Progenitor cell of endocrine pancreas (in vitro differentiated cells): ENCODE results near the gene TLL2. TPM values are rescaled to one million over a fixed set of nuclear protein-coding genes. Genes with fewer than 3 reads are reported as not detected.

Experiments used
- DNase-seq: peaks from one replicate; pipeline ENCODE4 v3.0.0; 2021; ENCODE audit warnings: low spot score; ENCODE audit not compliant: unreplicated experiment
- H3K27ac Mint-ChIP-seq: 2 replicates; pipeline ENCODE4 v1.8.0; 2021; ENCODE audit warnings: mild to moderate bottlenecking, moderate library complexity, mixed read lengths
- H3K27me3 Mint-ChIP-seq: 2 replicates; pipeline ENCODE4 v1.8.0; 2021; ENCODE audit warnings: mixed read lengths
- H3K36me3 Mint-ChIP-seq: 2 replicates; pipeline ENCODE4 v1.8.0; 2022; ENCODE audit warnings: mixed read lengths; ENCODE audit not compliant: insufficient read depth
- H3K4me1 Mint-ChIP-seq: 2 replicates; pipeline ENCODE4 v1.8.0; 2021; ENCODE audit warnings: low read depth, mixed read lengths
- H3K4me3 Mint-ChIP-seq: 2 replicates; pipeline ENCODE4 v1.8.0; 2021; ENCODE audit warnings: low read depth, mild to moderate bottlenecking, moderate library complexity, mixed read lengths
- H3K9me3 Mint-ChIP-seq: 2 replicates; pipeline ENCODE4 v1.8.0; 2021; ENCODE audit warnings: low read depth, mixed read lengths
- total RNA-seq: library from RNA; stranded (reverse); gene quantifications from 2 replicates; pipeline ENCODE4 v1.2.1, GENCODE V29; 2021
- TF ChIP-seq, protein P1 (sequence below): fragments of 200-600 bp; sonication (generic); IDR thresholded peaks from one replicate; pipeline ENCODE4 v1.5.0; 2021; ENCODE audit warnings: antibody characterized with exemption, mild to moderate bottlenecking; ENCODE audit not compliant: unreplicated experiment

TLL2 gene
- total RNA-seq, 1 donor from 2014 or later: 0.60 TPM

- no peak overlapping the region for H3K4me3 Mint-ChIP-seq
- TF ChIP-seq, protein P1, sequence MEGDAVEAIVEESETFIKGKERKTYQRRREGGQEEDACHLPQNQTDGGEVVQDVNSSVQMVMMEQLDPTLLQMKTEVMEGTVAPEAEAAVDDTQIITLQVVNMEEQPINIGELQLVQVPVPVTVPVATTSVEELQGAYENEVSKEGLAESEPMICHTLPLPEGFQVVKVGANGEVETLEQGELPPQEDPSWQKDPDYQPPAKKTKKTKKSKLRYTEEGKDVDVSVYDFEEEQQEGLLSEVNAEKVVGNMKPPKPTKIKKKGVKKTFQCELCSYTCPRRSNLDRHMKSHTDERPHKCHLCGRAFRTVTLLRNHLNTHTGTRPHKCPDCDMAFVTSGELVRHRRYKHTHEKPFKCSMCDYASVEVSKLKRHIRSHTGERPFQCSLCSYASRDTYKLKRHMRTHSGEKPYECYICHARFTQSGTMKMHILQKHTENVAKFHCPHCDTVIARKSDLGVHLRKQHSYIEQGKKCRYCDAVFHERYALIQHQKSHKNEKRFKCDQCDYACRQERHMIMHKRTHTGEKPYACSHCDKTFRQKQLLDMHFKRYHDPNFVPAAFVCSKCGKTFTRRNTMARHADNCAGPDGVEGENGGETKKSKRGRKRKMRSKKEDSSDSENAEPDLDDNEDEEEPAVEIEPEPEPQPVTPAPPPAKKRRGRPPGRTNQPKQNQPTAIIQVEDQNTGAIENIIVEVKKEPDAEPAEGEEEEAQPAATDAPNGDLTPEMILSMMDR: no peak
- H3K36me3 Mint-ChIP-seq: no peaks in the 10 kb centered on the region
- no peaks in the 10 kb centered on the region for H3K4me1 Mint-ChIP-seq
- no peaks in the 10 kb centered on the region for H3K9me3 Mint-ChIP-seq
- DNase-seq: no peak
- H3K27me3 Mint-ChIP-seq: no peaks in the 10 kb centered on the region
- H3K27ac Mint-ChIP-seq: no peak overlapping the region
Observed at GRCh38 chr10:96420228-96421009, 93.3 kb downstream of the TLL2 start.

- Mint-ChIP-seq H3K4me3 (no peak overlapping the region), H3K9me3 (no peaks in the 10 kb centered on the region), H3K27ac (no peak overlapping the region), H3K36me3 (no peaks in the 10 kb centered on the region), H3K27me3 (no peaks in the 10 kb centered on the region), H3K4me1 (no peaks in the 10 kb centered on the region)
- TF ChIP-seq, protein P1: no peak
- DNase-seq: no peak
Observed at GRCh38 chr10:96419351-96419750, 94.4 kb downstream of the TLL2 start.

DNA sequence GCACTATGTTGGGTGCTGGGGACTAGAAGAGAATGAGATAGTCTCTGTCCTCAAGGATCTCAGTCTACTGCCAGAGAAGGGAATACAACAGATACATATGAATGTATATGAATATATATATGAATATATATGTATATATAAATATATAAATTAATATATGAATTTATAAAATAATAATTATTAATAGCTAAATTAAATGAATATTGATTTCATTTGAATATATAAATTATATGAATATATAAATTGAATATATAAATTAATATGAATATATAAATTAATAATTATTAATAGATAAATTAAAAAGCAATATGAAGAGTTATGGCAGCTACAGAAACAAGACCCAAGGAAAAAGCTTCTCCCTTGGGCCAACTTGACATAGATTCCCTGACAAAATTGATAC, 95.1 kb downstream of the TLL2 start:
- Mint-ChIP-seq H3K9me3 (no peaks in the 10 kb centered on the region), H3K27me3 (no peaks in the 10 kb centered on the region), H3K4me3 (no peak overlapping the region), H3K4me1 (no peaks in the 10 kb centered on the region), H3K36me3 (no peaks in the 10 kb centered on the region), H3K27ac (no peak overlapping the region)
- DNase-seq: no peak
- TF ChIP-seq, protein P1: no peak

DNA sequence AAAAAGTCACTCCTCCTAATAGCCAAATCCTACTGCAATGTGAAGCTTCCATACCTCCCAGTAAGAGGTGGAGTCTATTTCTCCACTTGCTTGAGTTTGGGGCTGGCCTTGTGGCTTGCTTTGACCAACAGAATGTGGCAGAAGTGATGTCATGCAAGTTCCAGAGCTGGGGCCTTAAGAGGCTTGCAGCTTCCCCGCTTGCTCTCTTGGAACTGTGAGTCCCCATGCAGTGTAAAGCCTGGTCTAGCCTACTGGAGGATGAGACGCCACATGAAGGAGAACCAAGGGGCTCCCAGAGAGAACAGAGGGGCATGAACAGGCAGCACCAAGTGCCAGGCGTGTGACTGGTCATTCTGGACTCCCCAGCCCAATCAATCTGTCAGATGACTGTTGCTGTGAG, 96.3 kb downstream of the TLL2 start:
- DNase-seq: no peak
- Mint-ChIP-seq H3K27me3 (peaks cover 7% of the 10 kb centered on the region), H3K4me1 (no peaks in the 10 kb centered on the region), H3K4me3 (no peak overlapping the region), H3K36me3 (no peaks in the 10 kb centered on the region), H3K27ac (no peak overlapping the region), H3K9me3 (no peaks in the 10 kb centered on the region)
- TF ChIP-seq, protein P1: no peak

DNA sequence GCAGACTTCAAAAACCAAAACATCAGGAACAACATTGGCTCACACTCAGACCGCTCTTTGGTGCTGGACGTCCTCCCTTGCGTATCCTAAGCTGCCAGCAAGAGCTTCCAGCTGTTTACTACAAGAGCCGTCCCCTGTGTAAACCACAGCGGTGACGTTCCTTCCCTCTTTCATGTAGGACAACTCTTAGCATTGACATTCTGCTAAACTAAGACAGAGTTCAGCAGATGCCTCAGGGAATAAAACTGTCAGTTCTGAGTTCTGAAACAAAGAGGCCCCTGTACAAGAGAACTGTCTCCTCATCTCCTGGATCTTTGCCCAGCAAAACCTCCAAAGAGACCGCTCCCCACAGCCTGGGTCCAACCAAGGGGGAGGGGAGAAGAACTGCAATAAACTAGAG, 97.1 kb downstream of the TLL2 start:
- DNase-seq: no peak
- no peaks in the 10 kb centered on the region for H3K4me1 Mint-ChIP-seq
- peaks cover 13% of the 10 kb centered on the region for H3K27me3 Mint-ChIP-seq
- H3K27ac Mint-ChIP-seq: no peak overlapping the region
- H3K9me3 Mint-ChIP-seq: no peaks in the 10 kb centered on the region
- no peaks in the 10 kb centered on the region for H3K36me3 Mint-ChIP-seq
- H3K4me3 Mint-ChIP-seq: no peak overlapping the region
- TF ChIP-seq, protein P1: no peak
